IMR-90 (cell line): Measurements from ENCODE around the gene FAM204A. TPM values are rescaled to one million over a fixed set of nuclear protein-coding genes. Genes with fewer than 3 reads are reported as not detected.

Source experiments
- ATAC-seq: fragments of 200-7000 bp; cut with Tn5 transposase; 2 replicates; pipeline ENCODE4 v1.9.1; 2020; ENCODE audit warnings: low read depth, mild to moderate bottlenecking, moderate library complexity
- BruUV-seq: library from RNA; stranded (reverse); fragments of 400-500 nt; replicated peaks from 2 replicates; lab custom pipeline; 2021; lab: Mats Ljungman, UMichigan
- CTCF ChIA-PET: fragments of 300-600 bp; formaldehyde crosslinking; extraction: SDS; loops from one replicate; lab custom pipeline; 2021; ENCODE audit warnings: antibody characterized with exemption; lab: Yijun Ruan, JAX
- POLR2A ChIA-PET: fragments of 300-600 bp; sonication (Branson Sonifier 250); formaldehyde crosslinking; loops from one replicate; lab custom pipeline; 2022; ENCODE audit warnings: antibody characterized with exemption; ENCODE audit not compliant: unreplicated experiment; lab: Charles Lee
- DNase-seq: peaks from one replicate; pipeline ENCODE4 v3.0.0; 2013
- H2AFZ ChIP-seq: replicated peaks from 2 replicates; pipeline ENCODE3; 2013; ENCODE audit warnings: low read length, mild to moderate bottlenecking; ENCODE audit not compliant: poor library complexity
- H2AK5ac ChIP-seq: 2 replicates; pipeline ENCODE4 v1.6.1; 2013; ENCODE audit warnings: low read depth, low read length, inconsistent platforms
- H2AK9ac ChIP-seq: replicated peaks from 2 replicates; pipeline ENCODE3; 2013; ENCODE audit warnings: mild to moderate bottlenecking, low read depth, low read length, moderate library complexity; ENCODE audit not compliant: poor library complexity
- H2BK120ac ChIP-seq: 2 replicates; pipeline ENCODE4 v1.6.1; 2013; ENCODE audit warnings: low read depth, low read length, inconsistent platforms
- H2BK15ac ChIP-seq: 3 replicates; pipeline ENCODE4 v1.6.1; 2013; ENCODE audit warnings: low read depth, low read length, inconsistent platforms
- H2BK20ac ChIP-seq: 2 replicates; pipeline ENCODE4 v1.6.1; 2013; ENCODE audit warnings: low read depth, mild to moderate bottlenecking, inconsistent platforms, low read length, moderate library complexity
- H2BK5ac ChIP-seq: 2 replicates; pipeline ENCODE4 v1.6.1; 2013; ENCODE audit warnings: mild to moderate bottlenecking, low read depth, low read length, inconsistent platforms; ENCODE audit not compliant: poor library complexity, severe bottlenecking
- H3K14ac ChIP-seq: replicated peaks from 2 replicates; pipeline ENCODE4 v1.6.1; 2013; ENCODE audit warnings: low read depth, low read length, inconsistent platforms
- H3K18ac ChIP-seq: 2 replicates; pipeline ENCODE4 v1.6.1; 2013; ENCODE audit warnings: low read depth, low read length, control low read depth
- H3K23ac ChIP-seq: 2 replicates; pipeline ENCODE4 v1.6.1; 2013; ENCODE audit warnings: low read depth, low read length, inconsistent platforms
- H3K27ac ChIP-seq: 2 replicates; pipeline ENCODE4 v1.5.1; 2013; ENCODE audit warnings: mild to moderate bottlenecking, control low read depth, low read length; ENCODE audit not compliant: insufficient read depth
- H3K27me3 ChIP-seq: 2 replicates; pipeline ENCODE4 v1.6.1; 2013; ENCODE audit warnings: low read length; ENCODE audit not compliant: control insufficient read depth, insufficient read depth
- H3K36me3 ChIP-seq: 2 replicates; pipeline ENCODE4 v1.6.1; 2013; ENCODE audit warnings: low read length, mixed read lengths; ENCODE audit not compliant: control insufficient read depth, insufficient read depth
- H3K4ac ChIP-seq: 2 replicates; pipeline ENCODE4 v1.6.1; 2013; ENCODE audit warnings: low read depth, low read length, inconsistent platforms
- H3K4me1 ChIP-seq: 2 replicates; pipeline ENCODE4 v1.6.1; 2013; ENCODE audit warnings: low read length, mixed read lengths; ENCODE audit not compliant: control insufficient read depth, insufficient read depth
- H3K4me2 ChIP-seq: 2 replicates; pipeline ENCODE4 v1.6.1; 2013; ENCODE audit warnings: low read depth, mild to moderate bottlenecking, control low read depth, low read length, moderate library complexity
- H3K4me3 ChIP-seq: 2 replicates; pipeline ENCODE4 v1.5.1; 2013; ENCODE audit warnings: low read depth, mild to moderate bottlenecking, control low read depth, low read length, moderate library complexity; ENCODE audit not compliant: insufficient read depth
- H3K56ac ChIP-seq: 2 replicates; pipeline ENCODE4 v1.6.1; 2013; ENCODE audit warnings: low read length, inconsistent platforms; ENCODE audit not compliant: insufficient read depth; ENCODE audit errors: extremely low read depth
- H3K79me1 ChIP-seq, 2 experiments: 2 replicates each; pipeline ENCODE4 v1.6.1; 2013; ENCODE audit warnings: low read length in 2 of 2, inconsistent platforms in 1 of 2, low read depth in 1 of 2
- H3K9ac ChIP-seq: 2 replicates; pipeline ENCODE4 v1.6.1; 2013; ENCODE audit warnings: low read depth, low read length, control low read depth
- H3K9me1 ChIP-seq: 2 replicates; pipeline ENCODE4 v1.6.1; 2013; ENCODE audit warnings: low read length, inconsistent platforms; ENCODE audit not compliant: insufficient read depth
- H3K9me3 ChIP-seq: 2 replicates; pipeline ENCODE4 v1.6.1; 2013; ENCODE audit warnings: low read length; ENCODE audit not compliant: control insufficient read depth, insufficient read depth
- H4K20me1 ChIP-seq: 2 replicates; pipeline ENCODE4 v1.6.1; 2013; ENCODE audit warnings: low read length, inconsistent platforms; ENCODE audit not compliant: insufficient read depth
- H4K5ac ChIP-seq: 2 replicates; pipeline ENCODE4 v1.6.1; 2013; ENCODE audit warnings: mild to moderate bottlenecking, low read depth, low read length, control low read depth
- H4K8ac ChIP-seq, 2 experiments: 2 replicates each; pipeline ENCODE4 v1.6.1; 2013; ENCODE audit warnings: low read depth in 2 of 2, low read length in 2 of 2, control low read depth in 1 of 2, inconsistent platforms in 1 of 2
- H4K91ac ChIP-seq: 2 replicates; pipeline ENCODE4 v1.6.1; 2013; ENCODE audit warnings: low read depth, low read length, inconsistent platforms; ENCODE audit not compliant: insufficient read depth
- BHLHE40 ChIP-seq: fragments of 150-350 bp; IDR thresholded peaks from 2 replicates; pipeline ENCODE4 v1.6.1; 2016; ENCODE audit warnings: mild to moderate bottlenecking, low read depth, low read length
- CEBPB ChIP-seq: IDR thresholded peaks from 2 replicates; pipeline ENCODE4 v1.6.1; 2012; ENCODE audit warnings: low read depth, low read length, improper control_type of control experiment
- CHD1 ChIP-seq: IDR thresholded peaks from 2 replicates; pipeline ENCODE4 v1.6.1; 2012; ENCODE audit warnings: low read depth, low read length, improper control_type of control experiment
- CTCF ChIP-seq: conservative IDR thresholded peaks from 2 replicates; pipeline ENCODE4 v1.5.1; 2012; ENCODE audit warnings: mild to moderate bottlenecking, low read depth, low read length, improper control_type of control experiment
- ELK1 ChIP-seq: fragments of 150-350 bp; IDR thresholded peaks from 2 replicates; pipeline ENCODE4 v1.6.1; 2016; ENCODE audit warnings: low read depth, mild to moderate bottlenecking, low read length, moderate library complexity, borderline replicate concordance
- FOS ChIP-seq: fragments of 150-350 bp; IDR thresholded peaks from 2 replicates; pipeline ENCODE4 v1.6.1; 2016; ENCODE audit warnings: low read depth, low read length
- MAFK ChIP-seq: IDR thresholded peaks from 2 replicates; pipeline ENCODE4 v1.6.1; 2012; ENCODE audit warnings: low read depth, low read length, improper control_type of control experiment
- MAZ ChIP-seq: IDR thresholded peaks from 2 replicates; pipeline ENCODE4 v1.6.1; 2012; ENCODE audit warnings: low read depth, mild to moderate bottlenecking, low read length, improper control_type of control experiment, moderate library complexity, borderline replicate concordance
- MXI1 ChIP-seq: IDR thresholded peaks from 2 replicates; pipeline ENCODE4 v1.6.1; 2012; ENCODE audit warnings: low read depth, mild to moderate bottlenecking, low read length, moderate library complexity, borderline replicate concordance
- NFE2L2 ChIP-seq: fragments of 150-350 bp; IDR thresholded peaks from 2 replicates; pipeline ENCODE4 v1.6.1; 2016; ENCODE audit warnings: low read depth, mild to moderate bottlenecking, low read length
- POLR2A ChIP-seq: IDR thresholded peaks from 2 replicates; pipeline ENCODE4 v1.6.1; 2012; ENCODE audit warnings: mild to moderate bottlenecking, low read depth, low read length
- RAD21 ChIP-seq: IDR thresholded peaks from 2 replicates; pipeline ENCODE4 v1.6.1; 2012; ENCODE audit warnings: low read length, improper control_type of control experiment
- RCOR1 ChIP-seq: IDR thresholded peaks from 2 replicates; pipeline ENCODE4 v1.6.1; 2012; ENCODE audit warnings: mild to moderate bottlenecking, low read length, improper control_type of control experiment; ENCODE audit not compliant: insufficient replicate concordance
- RFX5 ChIP-seq: IDR thresholded peaks from 2 replicates; pipeline ENCODE4 v1.8.0; 2012; ENCODE audit warnings: low read depth, mild to moderate bottlenecking, low read length, moderate library complexity
- SMC3 ChIP-seq: fragments of 150-350 bp; IDR thresholded peaks from 2 replicates; pipeline ENCODE4 v1.6.1; 2016; ENCODE audit warnings: low read depth, mild to moderate bottlenecking, antibody characterized with exemption, low read length, moderate library complexity
- USF2 ChIP-seq: fragments of 150-350 bp; IDR thresholded peaks from 2 replicates; pipeline ENCODE4 v1.6.1; 2017; ENCODE audit warnings: mild to moderate bottlenecking, antibody characterized with exemption, low read length, low read depth
- WGBS, 2 experiments: methylation state at CpG; one replicate each; pipeline versions ENCODE4 v1.1.5 to v1.1.7; 2013; ENCODE audit warnings: missing lambda C conversion rate in 2 of 2; ENCODE audit not compliant: insufficient read length in 1 of 2; ENCODE audit errors: extremely low coverage in 2 of 2; 5-methylcytosine and 5-hydroxymethylcytosine counted together
- dilution Hi-C: fragments of 300-500 bp; cut with HindIII; formaldehyde crosslinking; loops from one replicate; pipeline ENCODE4 v1.14.3; 2018; ENCODE audit warnings: low sequenced_read_pairs; ENCODE audit not compliant: unreplicated experiment
- in situ Hi-C: fragments of 300-500 bp; cut with MboI; formaldehyde crosslinking; loops from 3 replicates; pipeline ENCODE4 v1.14.3; 2019; ENCODE audit warnings: low sequenced_read_pairs, inconsistent platforms, mixed read lengths
- intact Hi-C: fragments of 100-400 bp; cut with micrococcal nuclease; formaldehyde crosslinking; loops from 2 replicates; pipeline ENCODE4 v1.10.0; 2022
- polyA plus RNA-seq, 3 experiments: library from polyadenylated mRNA; depleted of rRNA; stranded (reverse); fragments of >200 nt; gene quantifications; 2 replicates each; pipeline ENCODE4 v1.2.3, GENCODE V29; 2012; ENCODE audit warnings: low replicate concordance in 1 of 3
- total RNA-seq: library from RNA; depleted of rRNA; stranded (reverse); fragments of >200 nt; gene quantifications from 2 replicates; pipeline ENCODE4 v1.2.3, GENCODE V29; 2012

The FAM204A gene
- total and polyA plus RNA-seq, 2 of the 4 experiments (the other 2 are of a cell fraction), result 23.6 to 54.3 TPM

GRCh38 chr10:118315629-118316028 lies 26.5 kb downstream of the FAM204A start:
- no TSS peak for BruUV-seq

More at GRCh38 chr10:118315629-118316028, 26.5 kb downstream of the FAM204A start:
- no peaks in the 10 kb centered on the region for H3K27me3 ChIP-seq
- H3K14ac ChIP-seq, result no peak overlapping the region
- no peak overlapping the region for H2AFZ ChIP-seq
- no peak overlapping the region for H3K27ac ChIP-seq
- no peak overlapping the region for H2BK5ac ChIP-seq
- H3K23ac ChIP-seq, result no peak overlapping the region
- H4K91ac ChIP-seq, result no peak overlapping the region
- H2AK5ac ChIP-seq, result no peak overlapping the region
- no peak overlapping the region for H4K8ac ChIP-seq
- no peak overlapping the region for H3K9ac ChIP-seq
- no peaks in the 10 kb centered on the region for H3K9me1 ChIP-seq
- no peak overlapping the region for H4K5ac ChIP-seq
- no peak overlapping the region for H3K18ac ChIP-seq
- dilution Hi-C loops (no loop called here), intact Hi-C loops (loop anchor here (10.0 kb wide), 1 partner anchor 379 kb away; no protein-coding TSS in a partner anchor), in situ Hi-C loops (no loop called here)
- no peaks in the 10 kb centered on the region for H3K9me3 ChIP-seq
- CTCF ChIA-PET, result no interaction called here
- H3K4me2 ChIP-seq, result no peak overlapping the region
- no peak overlapping the region for H2BK120ac ChIP-seq
- no peak overlapping the region for H3K56ac ChIP-seq
- POLR2A ChIA-PET, result no interaction called here
- no peak overlapping the region for H3K4me3 ChIP-seq
- peaks cover 0 to 2% of the 10 kb centered on the region in 2 experiments; a peak in 1 of 4 replicates for H3K79me1 ChIP-seq
- H3K4ac ChIP-seq, result no peak overlapping the region
- no peaks in the 10 kb centered on the region for H4K20me1 ChIP-seq
- no peak overlapping the region for H2BK20ac ChIP-seq
- no peak overlapping the region for H2AK9ac ChIP-seq
- peaks cover 7% of the 10 kb centered on the region for H3K4me1 ChIP-seq
- DNase-seq (no peak), ATAC-seq (no peak)
- TF ChIP-seq FOS (no peak), RAD21 (no peak), RCOR1 (no peak), CHD1 (no peak), NFE2L2 (no peak), MAZ (no peak), MAFK (no peak), ELK1 (no peak), POLR2A (no peak), MXI1 (no peak), RFX5 (no peak), USF2 (no peak), BHLHE40 (no peak), SMC3 (no peak), CEBPB (no peak), CTCF (no peak)
- 94% methylated on average over 2 of the region's 6 CpGs; no CpG with 5 or more reads in 1 of the 2 experiments for WGBS, 2 experiments
- no peaks in the 10 kb centered on the region; the same call in 1 of the 2 replicates for H3K36me3 ChIP-seq
- H2BK15ac ChIP-seq, result no peak overlapping the region
